Pons (tissue), 1 donor: ENCODE results near the gene PTGES3L.
"Not testable (repeated sequence)": the region's sequence is repeated elsewhere in the genome, so short reads cannot be mapped to it uniquely, and the experiment has no call there.

ENCODE experiments used
- DNase-seq: peaks from one replicate; pipeline ENCODE4 v3.0.0-alpha.2; 2016; ENCODE audit warnings: low spot score

Gene PTGES3L

GRCh38 chr17:42980274-42980765 is 440 bp upstream of the PTGES3L start, which contains the start of gene RUNDC1:
RUNDC1 (plus strand) TSS chr17:42980565; CDS start chr17:42980577, 12 bp downstream.
- DNase-seq: peak; percentile 77

GRCh38 chr17:42975701-42976100 is 4.2 kb downstream of the PTGES3L start:
- DNase-seq: not testable (repeated sequence)

- DNase-seq: no peak
These were observed 4.6 kb downstream of the PTGES3L start for GRCh38 chr17:42975265-42975664.

GRCh38 chr17:42973323-42973722 is 6.6 kb downstream of the PTGES3L start:
- not testable (repeated sequence) for DNase-seq

DNA sequence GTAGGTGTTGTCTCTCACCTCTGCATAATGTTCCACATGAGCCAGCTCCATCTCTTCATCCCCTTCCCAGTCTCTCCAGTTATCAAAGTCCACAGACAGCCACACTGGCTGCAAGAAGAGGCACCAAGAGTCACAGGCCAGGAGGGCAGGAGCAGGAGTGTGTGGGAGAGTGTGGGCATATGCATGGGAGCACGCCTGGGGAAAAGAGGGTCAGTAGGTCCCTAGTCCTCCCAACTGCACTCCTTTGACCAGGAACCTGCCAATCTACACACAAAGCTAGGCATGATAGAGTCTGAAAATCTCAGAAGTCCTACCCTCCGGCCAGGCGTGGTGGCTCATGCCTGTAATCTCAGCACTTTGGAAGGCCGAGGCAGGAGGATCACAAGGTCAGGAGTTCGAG is 8.3 kb downstream of the PTGES3L start:
- no peak for DNase-seq

GRCh38 chr17:42969001-42969581 is 10.8 kb downstream of the PTGES3L start:
- DNase-seq: no peak

GRCh38 chr17:42967925-42968324 is 12.0 kb downstream of the PTGES3L start:
- DNase-seq: no peak

- peak; percentile 89 for DNase-seq
These were observed 15.5 kb downstream of the PTGES3L start, which contains the start of gene AARSD1 for GRCh38 chr17:42964161-42964932. AARSD1 (minus strand) TSS chr17:42964454; CDS start chr17:42964440, 14 bp downstream.

GRCh38 chr17:42953669-42954068 is 26.2 kb downstream of the PTGES3L start:
- no peak for DNase-seq

DNA sequence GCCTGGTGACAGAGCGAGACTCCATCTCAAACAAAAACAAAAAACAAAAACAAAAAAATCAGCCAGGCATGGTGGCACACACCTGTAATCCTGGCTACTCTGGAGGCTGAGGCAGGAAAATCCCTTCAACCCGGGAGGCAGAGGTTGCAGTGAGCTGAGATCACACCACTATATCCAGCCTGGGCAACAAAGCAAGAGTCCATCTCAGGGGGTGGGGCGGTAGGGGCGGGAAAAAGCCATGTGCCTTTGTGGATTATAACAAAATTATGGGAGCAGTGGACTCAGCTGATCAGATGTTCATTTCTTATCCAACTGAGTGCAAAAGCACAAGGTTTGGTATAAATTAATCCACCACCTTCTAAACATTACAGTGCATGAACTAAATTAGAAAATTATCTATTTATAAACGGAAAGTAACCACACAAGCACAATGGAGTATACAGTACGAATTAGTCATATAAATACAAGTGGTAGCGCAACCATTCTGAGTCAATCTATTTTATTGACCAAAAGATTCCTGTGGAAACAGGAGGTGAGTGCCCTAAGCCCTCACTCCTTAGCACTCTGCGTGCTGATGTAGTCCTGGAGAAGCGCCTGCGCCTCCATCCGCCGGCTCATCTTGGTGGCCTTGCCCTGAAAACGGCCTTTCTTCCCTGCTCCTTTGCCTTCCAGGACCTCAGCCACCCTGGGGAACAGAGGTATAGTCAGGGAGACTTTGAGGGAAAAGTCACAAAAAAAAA is 29.7 kb downstream of the PTGES3L start:
- no peak for DNase-seq

- no peak for DNase-seq
These were observed 33.1 kb downstream of the PTGES3L start for GRCh38 chr17:42946812-42947211.

- DNase-seq: no peak
These were observed 35.7 kb downstream of the PTGES3L start for GRCh38 chr17:42944211-42944610.

- peak; percentile 48 for DNase-seq
These were observed 41.9 kb downstream of the PTGES3L start for GRCh38 chr17:42937712-42938596.

GRCh38 chr17:42929497-42929844 is 50.4 kb downstream of the PTGES3L start:
- DNase-seq: no peak

GRCh38 chr17:42928714-42929496 is 51.0 kb downstream of the PTGES3L start:
- DNase-seq: peak; percentile 32

DNA sequence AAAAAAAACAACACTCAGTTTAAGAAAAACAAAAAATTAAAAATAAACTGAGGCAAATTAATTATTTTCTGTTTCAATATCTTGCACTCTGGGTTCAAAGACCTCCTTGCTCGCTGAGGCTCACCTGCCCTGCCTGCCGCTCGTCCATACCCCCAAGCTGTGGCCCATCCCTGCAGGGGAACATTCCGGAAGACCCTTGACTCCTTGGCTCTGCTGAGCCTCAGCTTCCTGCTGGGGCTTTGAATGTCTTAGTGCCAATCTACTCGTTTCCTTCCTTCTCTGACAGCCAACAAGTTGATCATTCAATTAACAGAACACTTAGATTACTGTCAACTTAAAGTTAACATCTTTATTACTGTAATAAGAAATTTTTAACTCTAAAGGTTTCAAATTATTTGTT is 55.0 kb downstream of the PTGES3L start:
- no peak for DNase-seq

DNA sequence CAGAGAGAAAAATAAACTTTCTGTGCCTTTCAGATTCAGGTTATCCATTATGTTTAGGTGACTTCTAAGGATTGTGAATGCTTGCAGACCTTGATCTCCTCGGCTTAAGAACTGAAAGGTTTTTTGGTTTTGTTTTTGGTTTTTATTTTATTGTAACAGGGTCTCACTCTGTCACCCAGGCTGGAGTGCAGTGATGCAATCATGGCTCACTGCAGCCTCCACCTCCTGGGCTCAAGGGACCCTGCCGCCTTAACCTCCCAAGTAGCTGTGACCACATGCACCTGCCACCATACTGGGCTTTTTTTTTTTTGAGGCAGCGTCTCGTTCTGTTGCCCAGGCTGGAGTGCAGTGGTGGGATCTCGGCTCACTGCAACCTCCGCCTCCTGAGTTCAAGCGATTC is 56.4 kb downstream of the PTGES3L start:
- DNase-seq: not testable (repeated sequence)

DNA sequence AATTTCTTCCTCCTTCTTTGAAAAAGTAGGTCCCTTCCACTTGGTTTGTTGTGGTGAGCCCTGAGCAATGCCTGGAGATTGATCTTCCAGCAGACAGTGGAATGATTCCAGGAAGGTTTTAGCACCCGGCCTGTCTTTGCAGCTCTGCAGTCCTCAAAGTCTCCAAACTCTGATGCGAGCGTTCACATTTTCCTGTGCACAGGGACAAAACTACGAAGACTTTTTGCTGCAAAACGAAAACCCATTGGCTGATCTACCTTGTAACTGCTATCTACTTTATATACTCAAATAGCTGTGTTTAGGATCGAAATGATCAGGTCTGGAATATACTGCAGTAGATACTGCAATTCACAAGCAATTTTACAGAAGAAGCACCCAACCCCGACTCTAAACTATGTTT is 57.6 kb downstream of the PTGES3L start:
- DNase-seq: no peak

- no peak for DNase-seq
These were observed 59.0 kb downstream of the PTGES3L start for GRCh38 chr17:42920922-42921321.

DNA sequence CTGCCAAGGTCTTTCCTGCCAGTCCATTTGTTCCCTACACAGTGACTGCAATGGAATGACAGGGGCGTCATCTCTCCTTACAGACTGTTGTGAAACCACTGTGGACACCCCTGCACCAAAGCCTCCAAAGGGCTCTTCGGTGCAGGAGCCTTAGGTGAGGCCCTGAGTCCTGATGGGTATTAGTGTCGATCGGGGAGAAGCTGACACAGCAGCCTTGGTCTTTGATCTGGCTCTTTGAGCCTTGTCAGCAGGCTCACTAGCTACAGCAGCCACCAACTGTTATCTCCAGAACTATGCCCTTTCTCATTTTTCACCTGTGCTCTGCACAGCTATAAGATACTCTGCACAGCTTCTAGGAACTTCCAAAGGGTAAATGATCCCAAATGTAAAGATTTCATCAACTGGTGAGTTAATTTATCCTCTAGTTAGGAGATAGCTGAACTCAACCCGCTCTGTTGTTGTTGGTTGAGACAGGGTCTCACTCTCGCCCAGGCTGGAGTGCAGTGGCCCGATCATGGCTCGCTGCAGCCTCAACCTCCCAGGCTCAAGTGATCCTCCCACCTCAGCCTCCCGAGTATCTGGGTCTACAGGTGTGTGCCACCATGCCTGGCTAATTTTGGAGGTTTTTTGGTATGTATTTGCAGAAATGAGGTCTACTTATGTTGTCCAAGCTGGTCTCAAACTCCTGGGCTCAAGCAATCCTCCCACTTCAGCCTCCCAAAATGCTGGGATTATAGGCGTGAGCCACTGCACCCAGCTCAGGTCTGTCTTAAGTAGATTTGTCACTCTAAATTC is 59.6 kb downstream of the PTGES3L start:
- DNase-seq: no peak
